ENCODE results near the gene IKZF2. TPM values are rescaled to one million over a fixed set of nuclear protein-coding genes. Genes with fewer than 3 reads are reported as not detected.

IKZF2 gene
- total and polyA plus RNA-seq, 9 of the 15 experiments (the other 6 are each of a cell fraction or from before 2014, with no cell fraction given) = 0.04 to 0.54 (median 0.22) TPM

DNA sequence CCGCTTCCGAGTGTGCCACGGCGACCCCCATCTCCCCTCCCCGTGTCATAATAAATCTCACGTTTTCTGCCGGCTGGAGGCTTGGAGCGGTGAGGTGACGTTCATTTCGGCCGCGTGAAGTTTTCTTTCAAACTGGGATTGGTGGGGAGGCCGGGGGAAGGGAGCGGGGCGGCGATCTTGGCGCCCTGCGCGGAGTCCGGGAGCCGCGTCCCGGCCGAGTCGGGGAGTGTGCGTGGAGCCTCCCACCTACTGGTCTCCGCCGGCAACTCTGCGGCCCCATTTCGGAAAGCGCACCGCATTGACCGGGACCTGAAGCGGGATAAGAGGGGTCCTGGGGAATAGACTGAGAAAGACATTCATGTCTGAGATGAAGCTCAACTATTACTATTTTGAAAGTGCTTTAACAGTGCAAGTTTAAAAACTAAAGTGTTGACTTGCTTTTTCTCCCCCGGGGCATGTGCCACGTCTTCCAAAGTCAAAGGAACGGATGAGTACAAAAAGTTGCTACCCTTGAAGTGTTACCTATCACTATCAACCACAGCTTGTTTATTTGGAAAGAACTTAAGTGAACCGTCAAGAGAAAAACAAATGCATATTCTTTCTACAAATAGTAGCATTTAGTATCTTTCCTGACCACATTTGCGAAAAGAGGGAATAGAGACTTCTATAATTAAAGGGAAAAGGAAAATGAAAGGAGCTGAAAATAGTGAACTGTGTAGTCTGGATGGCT lies 818 bp upstream of the IKZF2 start (continued):
- TF ChIP-seq, protein P1, sequence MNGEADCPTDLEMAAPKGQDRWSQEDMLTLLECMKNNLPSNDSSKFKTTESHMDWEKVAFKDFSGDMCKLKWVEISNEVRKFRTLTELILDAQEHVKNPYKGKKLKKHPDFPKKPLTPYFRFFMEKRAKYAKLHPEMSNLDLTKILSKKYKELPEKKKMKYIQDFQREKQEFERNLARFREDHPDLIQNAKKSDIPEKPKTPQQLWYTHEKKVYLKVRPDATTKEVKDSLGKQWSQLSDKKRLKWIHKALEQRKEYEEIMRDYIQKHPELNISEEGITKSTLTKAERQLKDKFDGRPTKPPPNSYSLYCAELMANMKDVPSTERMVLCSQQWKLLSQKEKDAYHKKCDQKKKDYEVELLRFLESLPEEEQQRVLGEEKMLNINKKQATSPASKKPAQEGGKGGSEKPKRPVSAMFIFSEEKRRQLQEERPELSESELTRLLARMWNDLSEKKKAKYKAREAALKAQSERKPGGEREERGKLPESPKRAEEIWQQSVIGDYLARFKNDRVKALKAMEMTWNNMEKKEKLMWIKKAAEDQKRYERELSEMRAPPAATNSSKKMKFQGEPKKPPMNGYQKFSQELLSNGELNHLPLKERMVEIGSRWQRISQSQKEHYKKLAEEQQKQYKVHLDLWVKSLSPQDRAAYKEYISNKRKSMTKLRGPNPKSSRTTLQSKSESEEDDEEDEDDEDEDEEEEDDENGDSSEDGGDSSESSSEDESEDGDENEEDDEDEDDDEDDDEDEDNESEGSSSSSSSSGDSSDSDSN (IDR thresholded peaks at IDR 0.05; ENCODE audit: borderline replicate concordance in 1 of 2, low read depth in 2 of 2, low read length in 2 of 2) = peak in 1 of 2 experiments; percentile 36; a peak in 1 of 4 replicates
- TF ChIP-seq CXXC5 (CRISPR knock-in tag; IDR thresholded peaks at IDR 0.05) = 0 out of 2 replicates have a peak, but pooled peaks have one; percentile 7
- no peak for TF ChIP-seq ZNF668 (CRISPR knock-in tag; IDR thresholded peaks at IDR 0.05)
- no peak for TF ChIP-seq ATF1 (CRISPR knock-in tag; IDR thresholded peaks at IDR 0.05)
- 0 out of 2 replicates have a peak, but pooled peaks have one; percentile 33 for TF ChIP-seq ATF1 (tag; IDR thresholded peaks at IDR 0.05)
- TF ChIP-seq, protein P2, sequence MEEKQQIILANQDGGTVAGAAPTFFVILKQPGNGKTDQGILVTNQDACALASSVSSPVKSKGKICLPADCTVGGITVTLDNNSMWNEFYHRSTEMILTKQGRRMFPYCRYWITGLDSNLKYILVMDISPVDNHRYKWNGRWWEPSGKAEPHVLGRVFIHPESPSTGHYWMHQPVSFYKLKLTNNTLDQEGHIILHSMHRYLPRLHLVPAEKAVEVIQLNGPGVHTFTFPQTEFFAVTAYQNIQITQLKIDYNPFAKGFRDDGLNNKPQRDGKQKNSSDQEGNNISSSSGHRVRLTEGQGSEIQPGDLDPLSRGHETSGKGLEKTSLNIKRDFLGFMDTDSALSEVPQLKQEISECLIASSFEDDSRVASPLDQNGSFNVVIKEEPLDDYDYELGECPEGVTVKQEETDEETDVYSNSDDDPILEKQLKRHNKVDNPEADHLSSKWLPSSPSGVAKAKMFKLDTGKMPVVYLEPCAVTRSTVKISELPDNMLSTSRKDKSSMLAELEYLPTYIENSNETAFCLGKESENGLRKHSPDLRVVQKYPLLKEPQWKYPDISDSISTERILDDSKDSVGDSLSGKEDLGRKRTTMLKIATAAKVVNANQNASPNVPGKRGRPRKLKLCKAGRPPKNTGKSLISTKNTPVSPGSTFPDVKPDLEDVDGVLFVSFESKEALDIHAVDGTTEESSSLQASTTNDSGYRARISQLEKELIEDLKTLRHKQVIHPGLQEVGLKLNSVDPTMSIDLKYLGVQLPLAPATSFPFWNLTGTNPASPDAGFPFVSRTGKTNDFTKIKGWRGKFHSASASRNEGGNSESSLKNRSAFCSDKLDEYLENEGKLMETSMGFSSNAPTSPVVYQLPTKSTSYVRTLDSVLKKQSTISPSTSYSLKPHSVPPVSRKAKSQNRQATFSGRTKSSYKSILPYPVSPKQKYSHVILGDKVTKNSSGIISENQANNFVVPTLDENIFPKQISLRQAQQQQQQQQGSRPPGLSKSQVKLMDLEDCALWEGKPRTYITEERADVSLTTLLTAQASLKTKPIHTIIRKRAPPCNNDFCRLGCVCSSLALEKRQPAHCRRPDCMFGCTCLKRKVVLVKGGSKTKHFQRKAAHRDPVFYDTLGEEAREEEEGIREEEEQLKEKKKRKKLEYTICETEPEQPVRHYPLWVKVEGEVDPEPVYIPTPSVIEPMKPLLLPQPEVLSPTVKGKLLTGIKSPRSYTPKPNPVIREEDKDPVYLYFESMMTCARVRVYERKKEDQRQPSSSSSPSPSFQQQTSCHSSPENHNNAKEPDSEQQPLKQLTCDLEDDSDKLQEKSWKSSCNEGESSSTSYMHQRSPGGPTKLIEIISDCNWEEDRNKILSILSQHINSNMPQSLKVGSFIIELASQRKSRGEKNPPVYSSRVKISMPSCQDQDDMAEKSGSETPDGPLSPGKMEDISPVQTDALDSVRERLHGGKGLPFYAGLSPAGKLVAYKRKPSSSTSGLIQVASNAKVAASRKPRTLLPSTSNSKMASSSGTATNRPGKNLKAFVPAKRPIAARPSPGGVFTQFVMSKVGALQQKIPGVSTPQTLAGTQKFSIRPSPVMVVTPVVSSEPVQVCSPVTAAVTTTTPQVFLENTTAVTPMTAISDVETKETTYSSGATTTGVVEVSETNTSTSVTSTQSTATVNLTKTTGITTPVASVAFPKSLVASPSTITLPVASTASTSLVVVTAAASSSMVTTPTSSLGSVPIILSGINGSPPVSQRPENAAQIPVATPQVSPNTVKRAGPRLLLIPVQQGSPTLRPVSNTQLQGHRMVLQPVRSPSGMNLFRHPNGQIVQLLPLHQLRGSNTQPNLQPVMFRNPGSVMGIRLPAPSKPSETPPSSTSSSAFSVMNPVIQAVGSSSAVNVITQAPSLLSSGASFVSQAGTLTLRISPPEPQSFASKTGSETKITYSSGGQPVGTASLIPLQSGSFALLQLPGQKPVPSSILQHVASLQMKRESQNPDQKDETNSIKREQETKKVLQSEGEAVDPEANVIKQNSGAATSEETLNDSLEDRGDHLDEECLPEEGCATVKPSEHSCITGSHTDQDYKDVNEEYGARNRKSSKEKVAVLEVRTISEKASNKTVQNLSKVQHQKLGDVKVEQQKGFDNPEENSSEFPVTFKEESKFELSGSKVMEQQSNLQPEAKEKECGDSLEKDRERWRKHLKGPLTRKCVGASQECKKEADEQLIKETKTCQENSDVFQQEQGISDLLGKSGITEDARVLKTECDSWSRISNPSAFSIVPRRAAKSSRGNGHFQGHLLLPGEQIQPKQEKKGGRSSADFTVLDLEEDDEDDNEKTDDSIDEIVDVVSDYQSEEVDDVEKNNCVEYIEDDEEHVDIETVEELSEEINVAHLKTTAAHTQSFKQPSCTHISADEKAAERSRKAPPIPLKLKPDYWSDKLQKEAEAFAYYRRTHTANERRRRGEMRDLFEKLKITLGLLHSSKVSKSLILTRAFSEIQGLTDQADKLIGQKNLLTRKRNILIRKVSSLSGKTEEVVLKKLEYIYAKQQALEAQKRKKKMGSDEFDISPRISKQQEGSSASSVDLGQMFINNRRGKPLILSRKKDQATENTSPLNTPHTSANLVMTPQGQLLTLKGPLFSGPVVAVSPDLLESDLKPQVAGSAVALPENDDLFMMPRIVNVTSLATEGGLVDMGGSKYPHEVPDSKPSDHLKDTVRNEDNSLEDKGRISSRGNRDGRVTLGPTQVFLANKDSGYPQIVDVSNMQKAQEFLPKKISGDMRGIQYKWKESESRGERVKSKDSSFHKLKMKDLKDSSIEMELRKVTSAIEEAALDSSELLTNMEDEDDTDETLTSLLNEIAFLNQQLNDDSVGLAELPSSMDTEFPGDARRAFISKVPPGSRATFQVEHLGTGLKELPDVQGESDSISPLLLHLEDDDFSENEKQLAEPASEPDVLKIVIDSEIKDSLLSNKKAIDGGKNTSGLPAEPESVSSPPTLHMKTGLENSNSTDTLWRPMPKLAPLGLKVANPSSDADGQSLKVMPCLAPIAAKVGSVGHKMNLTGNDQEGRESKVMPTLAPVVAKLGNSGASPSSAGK (IDR thresholded peaks at IDR 0.05) = peak; percentile 29; the same call in 1 of the 2 replicates
- TF ChIP-seq PTTG1 (tag; IDR thresholded peaks at IDR 0.05; ENCODE audit: low read depth) = no peak
- no peak for TF ChIP-seq BACH1 (tag; IDR thresholded peaks at IDR 0.05)
- TF ChIP-seq CBX3 (IDR thresholded peaks at IDR 0.05; ENCODE audit: borderline replicate concordance in 1 of 2, low read length in 2 of 2) = 0 out of 3 replicates have a peak, but pooled peaks of 1 of the 2 experiments have one; percentile 9
- no peak for TF ChIP-seq EP400 (IDR thresholded peaks at IDR 0.05)
- peak; percentile 55; the same call in 1 of the 2 replicates for TF ChIP-seq RBFOX2 (IDR thresholded peaks at IDR 0.05; ENCODE audit: low read depth, low read length)
- TF ChIP-seq TOE1 (IDR thresholded peaks at IDR 0.05; ENCODE audit: borderline replicate concordance) = no peak
- no peak for TF ChIP-seq TOE1 (CRISPR knock-in tag; IDR thresholded peaks at IDR 0.05; ENCODE audit: borderline replicate concordance, low read depth)
- no peak for TF ChIP-seq ZNF212 (CRISPR knock-in tag; IDR thresholded peaks at IDR 0.05)
